SIG-M5 treated with dmso at 0.1 percent for 504 hours (cell line): ENCODE results near the gene FYTTD1.
A peak's percentile ranks its signal among the peaks of the same experiment; 100 is the strongest.

Source experiments
- DNase-seq: peaks from one replicate; lab custom pipeline; 2025; ENCODE audit not compliant: unreplicated experiment; lab: John Stamatoyannopoulos, UW

FYTTD1 gene

GRCh38 chr3:197791113-197791891, 41.6 kb downstream of the FYTTD1 start, which contains the start of gene LRCH3:
Gene LRCH3 (plus strand): TSS chr3:197791254. CDS start chr3:197791279, 25 bp downstream.
- DNase-seq = peak; percentile 63

DNA sequence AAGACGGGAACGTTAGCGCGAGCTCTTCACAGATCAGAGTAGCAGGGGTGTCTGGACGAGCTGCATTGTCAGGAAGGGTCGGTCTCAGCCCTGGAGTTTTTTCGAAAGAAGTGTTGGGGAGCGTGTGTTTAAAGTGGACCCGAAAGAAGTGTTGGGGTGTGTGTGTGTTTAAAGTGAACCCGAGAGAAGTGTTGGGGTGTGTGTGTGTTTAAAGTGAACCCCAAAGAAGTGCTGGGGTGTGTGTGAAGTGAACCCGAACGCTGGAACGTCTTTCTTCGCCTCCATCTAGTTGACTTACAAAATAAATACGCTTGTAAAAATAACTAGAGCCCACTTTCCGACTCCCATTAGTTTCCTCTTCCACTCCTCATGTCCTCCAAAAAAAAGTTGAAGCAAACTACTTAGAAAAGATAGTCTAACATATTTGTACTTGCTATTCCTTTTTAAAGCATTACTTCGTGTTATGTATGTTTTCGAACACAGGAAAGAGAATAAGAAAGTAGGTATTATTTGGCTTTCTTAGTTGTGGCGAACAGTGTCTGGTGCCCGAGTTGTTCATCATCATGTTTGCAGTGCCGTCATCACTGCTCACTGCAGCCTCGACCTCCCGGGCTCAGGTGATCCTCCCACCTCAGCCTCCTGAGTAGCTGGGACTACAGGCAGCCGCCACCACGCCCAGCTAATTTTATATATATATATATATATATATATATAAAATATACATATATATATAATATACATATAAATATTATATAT, 42.4 kb downstream of the FYTTD1 start:
- DNase-seq = no peak

DNA sequence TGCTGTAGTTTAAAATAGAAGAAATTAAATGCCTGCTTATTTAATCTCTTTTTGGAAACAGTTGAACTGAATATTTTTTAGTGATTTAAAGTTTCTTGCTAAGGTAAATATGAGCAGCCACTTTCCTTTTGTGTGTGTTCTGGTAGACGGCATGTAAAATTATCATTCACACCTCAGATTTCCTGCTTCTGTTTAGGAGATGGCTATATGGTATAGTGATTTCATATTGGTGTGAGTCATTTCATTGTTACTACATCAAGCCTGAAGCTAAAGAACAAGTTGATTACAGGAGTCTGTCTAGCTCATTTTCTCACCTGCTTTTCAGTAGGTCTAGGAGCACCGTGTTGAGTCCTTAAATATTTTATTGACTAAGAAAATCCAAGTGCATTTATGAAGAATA, 43.6 kb downstream of the FYTTD1 start:
- peak; percentile 52 for DNase-seq

GRCh38 chr3:197794115-197794514, 44.4 kb downstream of the FYTTD1 start:
- no peak for DNase-seq

DNA sequence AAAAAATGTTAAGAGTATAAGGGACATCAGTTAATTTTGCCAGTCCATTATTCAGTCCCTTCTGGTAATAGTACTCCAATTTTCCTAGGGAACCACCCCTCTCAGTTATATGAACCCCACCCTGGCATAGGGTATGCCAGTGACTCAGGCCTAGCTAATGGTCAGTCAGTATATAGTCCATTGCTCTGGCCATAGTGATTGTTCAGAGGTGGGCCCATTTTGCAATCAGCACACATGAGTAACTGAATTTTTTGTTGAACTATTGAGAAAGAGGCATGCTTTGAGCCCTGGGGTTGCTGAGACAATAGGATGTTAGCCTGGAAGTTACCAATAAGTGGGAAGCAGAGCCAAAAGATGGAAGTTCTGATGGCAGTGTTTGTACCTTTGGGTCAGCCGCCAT, 45.5 kb downstream of the FYTTD1 start:
- DNase-seq = no peak

GRCh38 chr3:197796087-197796486, 46.4 kb downstream of the FYTTD1 start:
- DNase-seq = no peak

- peak; percentile 27 for DNase-seq
These were observed 49.2 kb downstream of the FYTTD1 start for GRCh38 chr3:197798863-197799262.

- no peak for DNase-seq
These were observed 50.7 kb downstream of the FYTTD1 start for GRCh38 chr3:197800379-197800778.

DNA sequence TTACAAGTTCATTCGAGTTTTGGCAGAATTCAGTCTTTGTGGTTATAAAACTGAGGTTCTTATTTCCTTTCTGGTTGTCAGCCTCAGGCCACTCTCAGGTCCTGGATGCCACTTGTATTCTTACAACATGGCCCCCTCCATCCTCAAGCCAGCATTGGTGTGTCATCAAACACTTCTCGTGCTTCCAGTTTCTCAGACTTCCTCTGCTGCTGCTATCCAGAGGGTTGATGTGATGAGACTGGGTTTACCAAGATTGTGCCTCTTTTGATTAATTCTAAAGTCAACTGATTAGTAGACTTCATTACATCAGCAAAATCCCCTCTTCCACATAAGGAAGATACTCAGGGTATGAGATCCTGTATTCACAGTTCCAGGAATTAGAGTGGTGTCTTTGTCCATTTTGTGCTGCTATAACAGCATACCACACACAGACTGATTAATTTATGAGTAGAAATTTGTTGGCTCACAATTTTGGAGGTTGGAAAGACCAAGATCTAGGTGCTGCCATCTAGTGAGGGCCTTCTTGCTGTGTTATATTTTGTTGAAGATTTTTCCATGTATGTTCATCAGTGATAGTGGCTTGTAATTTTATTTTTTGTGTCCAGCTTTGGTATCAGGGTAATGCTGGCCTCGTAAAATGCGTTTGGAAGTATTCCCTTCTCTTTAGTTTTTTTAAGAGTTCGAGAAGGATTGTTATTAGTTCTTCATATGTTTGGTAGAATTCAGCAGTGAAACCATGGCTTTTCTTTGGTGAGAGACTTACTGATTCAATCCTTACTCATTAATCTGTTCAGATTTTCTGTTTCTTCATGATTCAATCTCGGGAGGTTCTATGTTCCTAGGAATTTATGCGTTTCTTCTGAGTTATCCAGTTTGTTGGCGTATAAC, 52.5 kb downstream of the FYTTD1 start:
- DNase-seq = peak; percentile 34

GRCh38 chr3:197802779-197803459, 53.2 kb downstream of the FYTTD1 start:
- no peak for DNase-seq

- DNase-seq = no peak
These were observed 54.8 kb downstream of the FYTTD1 start for GRCh38 chr3:197804511-197804910.

DNA sequence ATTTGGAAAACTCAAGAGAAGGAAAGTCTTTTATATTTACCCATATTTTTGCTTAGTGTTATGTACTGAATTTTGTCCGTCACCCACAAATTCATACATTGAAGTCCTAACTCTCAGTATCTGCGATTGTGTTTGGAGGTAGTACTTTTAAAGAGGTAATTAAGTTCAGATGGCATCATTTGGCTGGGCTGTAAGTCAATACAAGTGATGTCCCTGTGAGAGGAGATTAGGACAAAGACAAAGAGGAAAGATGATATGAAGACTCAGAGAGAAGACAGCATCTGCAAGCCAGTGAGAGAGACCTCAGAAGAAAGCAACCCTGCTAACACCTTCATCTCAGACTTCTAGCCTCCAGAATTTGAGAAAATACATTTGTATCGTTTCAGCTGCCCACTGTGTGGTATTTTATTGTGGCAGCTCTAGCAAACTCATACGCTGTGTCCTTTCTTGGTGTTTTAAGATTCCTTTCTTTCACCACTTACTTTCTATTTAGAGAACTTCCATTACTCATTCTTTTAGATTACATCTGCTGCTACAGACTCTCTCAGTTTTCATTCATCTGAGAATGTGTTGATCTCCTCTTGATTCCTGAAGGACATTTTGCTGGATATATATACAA, 58.4 kb downstream of the FYTTD1 start:
- no peak for DNase-seq

- no peak for DNase-seq
These were observed 59.8 kb downstream of the FYTTD1 start for GRCh38 chr3:197809356-197810020.

- no peak for DNase-seq
These were observed 61.2 kb downstream of the FYTTD1 start for GRCh38 chr3:197810901-197811300.

- no peak for DNase-seq
These were observed 61.7 kb downstream of the FYTTD1 start for GRCh38 chr3:197811343-197811742.

GRCh38 chr3:197814372-197814771, 64.7 kb downstream of the FYTTD1 start:
- DNase-seq = no peak

DNA sequence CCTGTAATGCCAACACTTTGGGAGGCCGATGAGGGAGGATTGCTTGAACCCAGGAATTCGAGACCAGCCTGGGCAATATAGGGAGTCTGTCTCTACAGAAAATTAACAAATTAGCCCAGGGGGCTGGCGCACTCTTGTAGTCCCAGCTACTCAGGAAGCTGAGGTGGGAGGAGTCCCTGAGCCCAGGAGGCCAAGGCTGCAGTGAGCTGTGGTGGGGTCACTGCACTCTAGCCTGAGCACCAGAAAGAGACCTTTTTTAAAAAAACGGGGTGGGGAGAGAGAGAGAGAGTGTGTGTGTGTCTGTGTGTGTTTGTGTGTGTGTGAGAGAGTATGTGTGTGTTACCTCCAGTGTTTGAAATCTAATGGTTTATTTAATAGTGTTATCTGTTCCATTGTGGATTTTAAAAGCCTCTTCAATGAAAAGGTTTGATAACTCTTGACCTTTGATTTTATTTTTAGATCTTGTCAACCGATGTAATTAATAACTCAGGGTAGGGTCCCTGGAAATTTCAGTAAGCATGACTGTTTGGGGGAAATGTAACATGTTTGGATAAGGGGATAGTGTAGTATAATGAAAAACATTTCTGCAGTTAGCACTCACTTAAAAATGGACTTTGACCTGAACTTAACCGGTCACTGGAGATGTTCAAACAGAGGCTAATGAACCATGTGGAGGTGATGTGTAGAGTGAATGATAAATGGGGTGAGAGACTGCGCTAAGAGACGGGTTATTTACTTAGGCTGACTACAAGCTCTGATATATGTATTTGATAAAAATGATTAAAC, 71.1 kb downstream of the FYTTD1 start:
- DNase-seq = no peak

DNA sequence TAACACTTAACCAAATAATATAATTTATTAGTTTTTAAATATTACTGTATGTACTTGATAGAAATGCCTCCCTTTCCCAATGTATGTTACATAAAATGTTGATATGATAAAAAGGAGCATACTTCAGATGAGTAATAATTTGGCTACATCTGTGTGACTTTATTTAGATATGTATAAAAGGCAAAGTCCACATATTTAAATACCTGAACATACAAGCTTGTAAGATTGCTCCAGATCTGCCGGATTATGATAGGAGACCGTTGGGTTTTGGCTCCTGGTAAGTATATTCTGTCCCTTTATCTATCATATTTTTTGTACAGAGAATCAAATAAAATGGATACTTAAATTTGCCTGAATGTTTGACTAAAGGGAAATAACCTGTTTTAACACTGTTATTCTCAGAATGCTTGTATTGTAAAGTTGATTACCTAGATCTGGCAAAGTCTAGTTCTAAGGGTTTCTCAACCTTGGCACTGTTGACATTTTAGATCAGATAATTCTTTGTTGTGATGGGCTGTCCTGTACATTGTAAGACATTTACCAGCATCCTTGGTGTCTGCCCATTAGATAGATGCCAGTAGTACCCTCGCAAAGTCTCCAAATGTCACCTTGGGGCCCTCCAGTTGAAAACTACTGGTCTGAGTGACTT, 79.8 kb downstream of the FYTTD1 start:
- no peak for DNase-seq
